Stimulated activated CD8-positive, alpha-beta memory T cell treated with anti-CD3 and anti-CD28 coated beads, Interleukin-12 subunit alpha, Interleukin-12 subunit beta, amount 100 ng/mL, for 4 hours (primary cell): ENCODE data around the gene CENPU.
A peak's percentile ranks its signal among the peaks of the same experiment; 100 is the strongest.
"Not testable (repeated sequence)": the region's sequence is repeated elsewhere in the genome, so short reads cannot be mapped to it uniquely, and the experiment has no call there.

Experiments
- DNase-seq: peaks from one replicate; pipeline ENCODE4 v3.0.0-alpha.2; 2020; ENCODE audit warnings: low read depth

Gene CENPU

GRCh38 chr4:184733654-184734524, at the start of gene CENPU:
Gene CENPU, minus strand, starts transcription at chr4:184734096. Its CDS starts 34 bp downstream, at chr4:184734062.
- DNase-seq = peak; percentile 92

- DNase-seq = no peak
These were observed 49.0 kb upstream of the CENPU start for GRCh38 chr4:184782731-184783373.

- DNase-seq = not testable (repeated sequence)
These were observed 45.3 kb upstream of the CENPU start for GRCh38 chr4:184779160-184779559.

- DNase-seq = no peak
These were observed 44.4 kb upstream of the CENPU start for GRCh38 chr4:184778325-184778724.

- no peak for DNase-seq
These were observed 42.9 kb upstream of the CENPU start for GRCh38 chr4:184776821-184777220.

GRCh38 chr4:184775854-184776555, 42.1 kb upstream of the CENPU start:
- DNase-seq = no peak

- no peak for DNase-seq
These were observed 40.3 kb upstream of the CENPU start for GRCh38 chr4:184774152-184774551.

- no peak for DNase-seq
These were observed 37.5 kb upstream of the CENPU start for GRCh38 chr4:184771416-184771815.

- DNase-seq = no peak
These were observed 35.4 kb upstream of the CENPU start for GRCh38 chr4:184769141-184769765.

GRCh38 chr4:184768296-184768695, 34.4 kb upstream of the CENPU start:
- no peak for DNase-seq

GRCh38 chr4:184766446-184766845, 32.5 kb upstream of the CENPU start:
- DNase-seq = no peak

GRCh38 chr4:184765473-184766340, 31.8 kb upstream of the CENPU start:
- no peak for DNase-seq

GRCh38 chr4:184764601-184765000, 30.7 kb upstream of the CENPU start:
- DNase-seq = no peak

GRCh38 chr4:184763150-184763780, 29.4 kb upstream of the CENPU start:
- no peak for DNase-seq

GRCh38 chr4:184762100-184762499, 28.2 kb upstream of the CENPU start:
- DNase-seq = no peak

- no peak for DNase-seq
These were observed 26.8 kb upstream of the CENPU start for GRCh38 chr4:184760681-184761080.

- no peak for DNase-seq
These were observed 23.9 kb upstream of the CENPU start for GRCh38 chr4:184757810-184758209.

GRCh38 chr4:184756399-184756798, 22.5 kb upstream of the CENPU start:
- no peak for DNase-seq

- no peak for DNase-seq
These were observed 21.4 kb upstream of the CENPU start for GRCh38 chr4:184755278-184755677.

- DNase-seq = no peak
These were observed 18.8 kb upstream of the CENPU start for GRCh38 chr4:184752496-184753275.
